GM10248 (cell line): ENCODE measurements around the gene ACBD6.

Experiments used
- CTCF ChIA-PET: fragments of 300-600 bp; sonication (Branson Sonifier 250); formaldehyde crosslinking; extraction: SDS; loops from one replicate; lab custom pipeline; 2021; ENCODE audit warnings: antibody characterized with exemption; lab: Yijun Ruan, JAX
- POLR2A ChIA-PET: fragments of 350-650 bp; sonication (Branson Sonifier 250); formaldehyde crosslinking; extraction: SDS; loops from one replicate; lab custom pipeline; 2020; ENCODE audit warnings: antibody characterized with exemption; lab: Yijun Ruan, JAX
- DNase-seq: peaks from one replicate; pipeline ENCODE4 v3.0.0; 2012; ENCODE audit errors: extremely low spot score
- TF ChIP-seq, protein P1 (sequence below): IDR thresholded peaks from 2 replicates; pipeline ENCODE4 v1.5.1; 2012; ENCODE audit warnings: mild to moderate bottlenecking, low read depth; ENCODE audit errors: extremely low read depth, missing control alignments, control extremely low read depth

Gene ACBD6

GRCh38 chr1:180369061-180369460, 133.3 kb downstream of the ACBD6 start:
- DNase-seq, result no peak
- CTCF ChIA-PET, result no interaction called here
- TF ChIP-seq, protein P1, sequence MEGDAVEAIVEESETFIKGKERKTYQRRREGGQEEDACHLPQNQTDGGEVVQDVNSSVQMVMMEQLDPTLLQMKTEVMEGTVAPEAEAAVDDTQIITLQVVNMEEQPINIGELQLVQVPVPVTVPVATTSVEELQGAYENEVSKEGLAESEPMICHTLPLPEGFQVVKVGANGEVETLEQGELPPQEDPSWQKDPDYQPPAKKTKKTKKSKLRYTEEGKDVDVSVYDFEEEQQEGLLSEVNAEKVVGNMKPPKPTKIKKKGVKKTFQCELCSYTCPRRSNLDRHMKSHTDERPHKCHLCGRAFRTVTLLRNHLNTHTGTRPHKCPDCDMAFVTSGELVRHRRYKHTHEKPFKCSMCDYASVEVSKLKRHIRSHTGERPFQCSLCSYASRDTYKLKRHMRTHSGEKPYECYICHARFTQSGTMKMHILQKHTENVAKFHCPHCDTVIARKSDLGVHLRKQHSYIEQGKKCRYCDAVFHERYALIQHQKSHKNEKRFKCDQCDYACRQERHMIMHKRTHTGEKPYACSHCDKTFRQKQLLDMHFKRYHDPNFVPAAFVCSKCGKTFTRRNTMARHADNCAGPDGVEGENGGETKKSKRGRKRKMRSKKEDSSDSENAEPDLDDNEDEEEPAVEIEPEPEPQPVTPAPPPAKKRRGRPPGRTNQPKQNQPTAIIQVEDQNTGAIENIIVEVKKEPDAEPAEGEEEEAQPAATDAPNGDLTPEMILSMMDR, result no peak
- POLR2A ChIA-PET, result no interaction called here

DNA sequence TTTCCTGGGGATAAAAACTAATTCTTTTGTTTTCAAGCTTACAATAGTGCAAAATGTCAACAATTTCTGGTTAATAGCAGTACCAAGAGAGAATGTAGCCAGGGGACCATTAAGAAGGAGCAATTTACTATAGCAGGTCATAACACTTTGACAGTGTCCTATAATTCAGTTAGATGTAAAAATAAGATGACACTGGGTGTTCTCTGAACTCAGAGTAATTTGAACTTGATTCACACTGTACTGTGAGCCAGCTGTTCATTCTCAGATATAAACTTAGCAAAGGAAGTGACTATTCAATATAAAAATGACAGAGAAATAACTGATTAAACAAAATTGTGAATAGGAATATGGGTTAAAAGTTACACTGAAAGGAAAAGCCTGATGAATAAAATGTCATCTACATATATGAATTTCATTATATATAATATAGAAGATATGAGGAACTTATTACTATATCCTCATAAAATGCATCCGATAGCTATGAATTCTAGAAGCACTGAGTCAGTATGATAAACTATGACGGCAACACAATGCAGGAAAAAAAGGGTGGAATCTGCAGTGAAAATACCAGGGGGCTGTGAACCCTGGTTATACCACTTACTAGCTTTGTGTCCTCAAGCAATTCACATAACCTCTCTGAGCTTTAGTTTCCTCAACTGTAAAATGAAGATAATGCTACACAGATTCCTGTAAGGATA, 135.9 kb downstream of the ACBD6 start:
- ChIA-PET CTCF (interaction anchor here (1.0 to 1.9 kb wide), 3 partner anchors 23 to 62 kb away, joined by 3 read pairs; no protein-coding TSS in a partner anchor), POLR2A (no interaction called here)
- no peak for DNase-seq
- TF ChIP-seq, protein P1, result no peak

- ChIA-PET POLR2A (no interaction called here), CTCF (interaction anchor here (1.0 to 1.9 kb wide), 2 partner anchors 10 to 22 kb away, joined by 3 read pairs; no protein-coding TSS in a partner anchor)
- TF ChIP-seq, protein P1, result no peak
- no peak for DNase-seq
These were observed 137.3 kb downstream of the ACBD6 start for GRCh38 chr1:180365039-180365438.

- TF ChIP-seq, protein P1, result no peak
- no peak for DNase-seq
- ChIA-PET CTCF (interaction anchor here (1.1 to 1.7 kb wide), 6 partner anchors 9 to 29 kb away, joined by 3 to 6 read pairs (median 4); no protein-coding TSS in a partner anchor), POLR2A (no interaction called here)
These were observed 139.0 kb downstream of the ACBD6 start for GRCh38 chr1:180363246-180363995.

- DNase-seq, result no peak
- TF ChIP-seq, protein P1, result no peak
- CTCF ChIA-PET, result interaction anchor here (0.7 to 1.2 kb wide), 2 partner anchors 31 to 117 kb away, joined by 3 read pairs; no protein-coding TSS in a partner anchor
- POLR2A ChIA-PET, result no interaction called here
These were observed 141.9 kb downstream of the ACBD6 start for GRCh38 chr1:180360333-180361075.

DNA sequence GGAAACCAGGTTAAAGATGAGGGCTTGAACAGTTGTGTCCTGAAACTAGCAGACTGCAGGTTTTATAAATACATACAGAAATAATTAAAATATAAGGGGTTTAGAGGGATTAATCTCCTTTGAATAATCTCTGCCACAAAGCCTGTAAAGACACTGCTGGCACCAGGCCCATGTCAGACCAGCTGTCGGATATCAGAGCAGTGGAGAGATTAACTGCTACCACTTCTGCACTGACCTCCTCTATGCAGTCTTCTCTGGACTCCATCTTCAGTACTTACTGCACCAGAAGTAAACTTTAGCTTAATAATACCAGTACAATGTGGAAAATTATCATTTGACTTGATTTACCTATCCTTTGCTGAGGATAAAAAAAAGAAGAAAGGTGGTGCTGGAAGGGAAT, 143.7 kb downstream of the ACBD6 start:
- POLR2A ChIA-PET, result no interaction called here
- CTCF ChIA-PET, result interaction anchor here (2.4 kb wide), 1 partner anchor 13 kb away, joined by 9 read pairs; no protein-coding TSS in a partner anchor
- no peak for DNase-seq
- TF ChIP-seq, protein P1, result no peak
